MM.1S (cell line): ENCODE measurements around the gene FBXO40.

ENCODE experiments used
- DNase-seq: peaks from one replicate; pipeline ENCODE4 v3.0.0-alpha.2; 2015
- H2AFZ ChIP-seq: fragments of 300-600 bp; sonication (generic); 2 replicates; pipeline ENCODE4 v1.6.0; 2016; ENCODE audit warnings: antibody characterized with exemption, low read length
- H3F3A ChIP-seq: fragments of 300-600 bp; sonication (generic); 2 replicates; pipeline ENCODE4 v1.6.1; 2016; ENCODE audit warnings: mild to moderate bottlenecking, antibody characterized with exemption, low read length, moderate library complexity, mixed read lengths; ENCODE audit not compliant: insufficient read depth
- H3K27ac ChIP-seq: fragments of 300-600 bp; sonication (generic); 2 replicates; pipeline ENCODE4 v1.5.1; 2016; ENCODE audit warnings: mild to moderate bottlenecking, low read length
- H3K27me3 ChIP-seq: fragments of 300-600 bp; sonication (generic); replicated peaks from 2 replicates; pipeline ENCODE4 v1.6.0; 2016; ENCODE audit warnings: low read length; ENCODE audit not compliant: insufficient read depth
- H3K36me3 ChIP-seq: fragments of 300-600 bp; sonication (generic); replicated peaks from 2 replicates; pipeline ENCODE4 v1.6.1; 2016; ENCODE audit warnings: mild to moderate bottlenecking, low read length, mixed read lengths; ENCODE audit not compliant: insufficient read depth
- H3K4me1 ChIP-seq: fragments of 300-600 bp; sonication (generic); 2 replicates; pipeline ENCODE4 v1.6.1; 2016; ENCODE audit warnings: low read length, mixed read lengths
- H3K4me2 ChIP-seq: fragments of 300-600 bp; sonication (generic); 2 replicates; pipeline ENCODE4 v1.6.0; 2016; ENCODE audit warnings: low read depth, low read length
- H3K4me3 ChIP-seq: fragments of 300-600 bp; sonication (generic); 2 replicates; pipeline ENCODE4 v1.5.1; 2016; ENCODE audit warnings: low read length, mixed read lengths
- H3K79me2 ChIP-seq: fragments of 300-600 bp; sonication (generic); 2 replicates; pipeline ENCODE4 v1.6.1; 2016; ENCODE audit warnings: mixed run types, low read length, mixed read lengths
- H3K9ac ChIP-seq: fragments of 300-600 bp; sonication (generic); 2 replicates; pipeline ENCODE4 v1.6.1; 2016; ENCODE audit warnings: low read length, mixed read lengths
- H3K9me2 ChIP-seq: fragments of 300-600 bp; sonication (generic); replicated peaks from 2 replicates; pipeline ENCODE4 v1.6.1; 2016; ENCODE audit warnings: mild to moderate bottlenecking, low read length, mixed read lengths; ENCODE audit not compliant: insufficient read depth
- H3K9me3 ChIP-seq: fragments of 300-600 bp; sonication (generic); replicated peaks from 2 replicates; pipeline ENCODE4 v1.6.1; 2016; ENCODE audit warnings: mild to moderate bottlenecking, low read length, mixed read lengths; ENCODE audit not compliant: insufficient read depth
- H4K20me1 ChIP-seq: fragments of 300-600 bp; sonication (generic); 2 replicates; pipeline ENCODE4 v1.6.1; 2016; ENCODE audit warnings: mild to moderate bottlenecking, low read length, moderate library complexity, mixed read lengths; ENCODE audit not compliant: insufficient read depth
- CTCF ChIP-seq: fragments of 300-600 bp; sonication (generic); IDR thresholded peaks from 2 replicates; pipeline ENCODE4 v1.5.1; 2016; ENCODE audit warnings: antibody characterized with exemption, low read length, mixed read lengths
- EZH2 ChIP-seq: fragments of 300-600 bp; sonication (generic); optimal IDR thresholded peaks from 2 replicates; pipeline ENCODE3; 2017; ENCODE audit warnings: low read depth, mild to moderate bottlenecking, antibody characterized with exemption, low read length, mixed read lengths
- EZH2phosphoT487 ChIP-seq: fragments of 300-600 bp; sonication (generic); IDR thresholded peaks from 2 replicates; pipeline ENCODE4 v1.6.1; 2018; ENCODE audit warnings: antibody characterized with exemption, low read length

The FBXO40 gene

GRCh38 chr3:121641127-121641526 lies 47.9 kb downstream of the FBXO40 start:
- Histone ChIP-seq H3F3A (0 out of 2 replicates have a peak, but pooled peaks cover 3% of the 10 kb centered on the region), H3K27ac (no peak overlapping the region), H3K9me3 (no peaks in the 10 kb centered on the region), H3K9me2 (no peaks in the 10 kb centered on the region), H3K79me2 (peaks cover 9% of the 10 kb centered on the region), H3K4me3 (no peak overlapping the region), H3K9ac (no peak overlapping the region), H3K27me3 (no peaks in the 10 kb centered on the region), H3K4me1 (no peaks in the 10 kb centered on the region), H2AFZ (no peak overlapping the region), H3K4me2 (no peak overlapping the region), H4K20me1 (no peaks in the 10 kb centered on the region), H3K36me3 (peaks cover 34% of the 10 kb centered on the region)
- TF ChIP-seq EZH2phosphoT487 (no peak), EZH2 (no peak), CTCF (no peak)
- DNase-seq, result no peak

DNA sequence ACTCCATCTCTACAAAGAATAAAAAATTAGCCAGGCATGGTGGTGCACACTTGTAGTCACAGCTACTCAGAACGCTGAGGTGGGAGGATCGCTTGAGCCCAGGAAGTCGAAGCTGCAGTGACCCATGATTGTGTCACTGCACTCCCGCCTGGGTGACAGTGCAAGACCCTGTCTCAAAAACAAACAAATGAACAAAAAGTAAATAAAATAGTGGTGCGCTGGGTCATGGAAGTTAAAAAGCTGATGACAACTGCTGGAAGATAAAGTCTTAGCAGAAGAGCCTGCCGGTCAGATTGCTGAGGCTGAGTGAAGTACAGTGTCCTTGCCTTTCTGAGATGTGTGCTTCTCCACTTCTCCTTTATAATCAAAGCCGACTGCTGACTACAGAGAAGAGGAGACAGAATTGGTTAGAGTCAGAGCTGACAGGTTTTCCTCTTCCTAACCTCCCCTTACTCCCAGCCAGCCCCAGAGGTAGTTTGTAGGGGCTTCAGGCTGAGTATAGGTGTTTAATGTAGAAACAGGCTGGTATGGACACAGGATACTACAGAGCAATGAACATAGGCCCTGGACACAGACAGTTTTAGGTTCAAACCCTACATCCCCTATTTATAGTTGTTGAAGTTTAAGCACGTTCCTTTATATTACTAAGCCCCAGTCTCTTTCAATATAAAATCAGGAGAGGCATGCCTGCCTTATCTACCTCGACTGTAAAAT lies 49.6 kb downstream of the FBXO40 start:
- no peaks in the 10 kb centered on the region for H3K9me3 ChIP-seq
- no peak overlapping the region for H3K4me2 ChIP-seq
- no peak overlapping the region for H3K9ac ChIP-seq
- H3K4me3 ChIP-seq, result no peak overlapping the region
- H3K27ac ChIP-seq, result no peak overlapping the region
- peaks cover 9% of the 10 kb centered on the region for H3K79me2 ChIP-seq
- no peak overlapping the region for H2AFZ ChIP-seq
- TF ChIP-seq EZH2 (no peak), CTCF (no peak), EZH2phosphoT487 (no peak)
- 0 out of 2 replicates have a peak, but pooled peaks cover 3% of the 10 kb centered on the region for H3F3A ChIP-seq
- DNase-seq, result no peak
- no peaks in the 10 kb centered on the region for H3K27me3 ChIP-seq
- no peaks in the 10 kb centered on the region for H3K9me2 ChIP-seq
- H3K4me1 ChIP-seq, result no peaks in the 10 kb centered on the region
- H4K20me1 ChIP-seq, result no peaks in the 10 kb centered on the region
- peaks cover 26% of the 10 kb centered on the region for H3K36me3 ChIP-seq

DNA sequence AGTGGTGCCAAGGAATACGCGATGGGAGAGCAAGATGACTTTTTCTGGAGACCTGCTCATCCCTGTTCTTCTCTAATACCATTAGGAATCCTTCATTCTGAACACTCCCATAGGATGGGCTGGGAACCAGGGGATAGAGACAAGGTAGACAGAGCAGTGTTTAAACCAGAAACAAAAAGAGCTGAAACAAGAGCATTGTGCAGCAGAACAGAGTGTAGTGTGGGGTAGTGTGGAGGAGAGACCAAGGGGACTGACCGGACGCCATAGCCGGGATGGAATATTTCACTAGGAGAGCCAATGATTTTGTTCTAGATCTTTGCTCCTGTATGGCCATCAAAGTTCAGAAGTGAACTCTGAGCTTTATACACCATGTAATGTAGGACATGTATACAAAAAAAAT lies 51.9 kb downstream of the FBXO40 start:
- Histone ChIP-seq H3K79me2 (peaks cover 22% of the 10 kb centered on the region), H3K9ac (no peak overlapping the region), H3K36me3 (peaks cover 22% of the 10 kb centered on the region), H3K4me2 (no peak overlapping the region), H3K9me3 (no peaks in the 10 kb centered on the region), H3K27ac (no peak overlapping the region), H2AFZ (no peak overlapping the region), H3K9me2 (no peaks in the 10 kb centered on the region), H3K4me3 (no peak overlapping the region), H3F3A (0 out of 2 replicates have a peak, but pooled peaks cover 3% of the 10 kb centered on the region), H3K27me3 (no peaks in the 10 kb centered on the region), H4K20me1 (no peaks in the 10 kb centered on the region), H3K4me1 (no peaks in the 10 kb centered on the region)
- DNase-seq, result no peak
- no peak for TF ChIP-seq CTCF
- TF ChIP-seq EZH2phosphoT487, result no peak
- no peak for TF ChIP-seq EZH2
